Measurements from ENCODE around the gene SFXN3.

- TF ChIP-seq POLR2A (IDR thresholded peaks at IDR 0.05) (no peak), CTCF (IDR thresholded peaks at IDR 0.05) (no peak)
Observed at GRCh38 chr10:101036726-101037125, 5.7 kb downstream of the SFXN3 start.
